ENCODE results near the gene FEM1C.

FEM1C gene

GRCh38 chr5:115568668-115569067 lies 24.1 kb upstream of the FEM1C start:
- TF ChIP-seq GLIS3 (CRISPR knock-in tag; IDR thresholded peaks at IDR 0.05), result no peak
- TF ChIP-seq CSDC2 (CRISPR knock-in tag; IDR thresholded peaks at IDR 0.05), result no peak
- no peak for TF ChIP-seq ISL1 (CRISPR knock-in tag; IDR thresholded peaks at IDR 0.05)
- no peak for TF ChIP-seq TSHZ2 (CRISPR knock-in tag; IDR thresholded peaks at IDR 0.05)
- TF ChIP-seq PATZ1 (CRISPR knock-in tag; IDR thresholded peaks at IDR 0.05; ENCODE audit: borderline replicate concordance), result no peak
- TF ChIP-seq ARNTL (CRISPR knock-in tag; IDR thresholded peaks at IDR 0.05; ENCODE audit: borderline replicate concordance, low read depth), result no peak
- TF ChIP-seq ZNF70 (CRISPR knock-in tag; IDR thresholded peaks at IDR 0.05), result no peak
- no peak for TF ChIP-seq RARB (CRISPR knock-in tag; IDR thresholded peaks at IDR 0.05)
- TF ChIP-seq CREB5 (CRISPR knock-in tag; IDR thresholded peaks at IDR 0.05; ENCODE audit: low read depth), result no peak
- no peak for TF ChIP-seq TCF4 (CRISPR knock-in tag; IDR thresholded peaks at IDR 0.05; ENCODE audit: borderline replicate concordance)
- no peak for TF ChIP-seq OSR1 (CRISPR knock-in tag; IDR thresholded peaks at IDR 0.05)
- no peak for TF ChIP-seq POU6F1 (CRISPR knock-in tag; IDR thresholded peaks at IDR 0.05; ENCODE audit: borderline replicate concordance, low read depth)
- TF ChIP-seq ZFP3 (CRISPR knock-in tag; IDR thresholded peaks at IDR 0.05), result no peak
- TF ChIP-seq ZNF565 (CRISPR knock-in tag; conservative IDR thresholded peaks at IDR 0.05; ENCODE audit: low read depth), result no peak
- no peak for TF ChIP-seq CSRNP3 (CRISPR knock-in tag; IDR thresholded peaks at IDR 0.05)
- ATAC-seq, result no peak

GRCh38 chr5:115565233-115565632 lies 20.7 kb upstream of the FEM1C start:
- no peak; the same call in 2 of the 3 replicates for ATAC-seq
- TF ChIP-seq ZNF8 (CRISPR knock-in tag; IDR thresholded peaks at IDR 0.05) (no peak), CSRNP3 (CRISPR knock-in tag; IDR thresholded peaks at IDR 0.05) (no peak), TSHZ2 (CRISPR knock-in tag; IDR thresholded peaks at IDR 0.05) (no peak), ZFP30 (CRISPR knock-in tag; IDR thresholded peaks at IDR 0.05) (no peak), RARB (CRISPR knock-in tag; IDR thresholded peaks at IDR 0.05) (no peak), ZNF565 (CRISPR knock-in tag; conservative IDR thresholded peaks at IDR 0.05; ENCODE audit: low read depth) (no peak), ZNF70 (CRISPR knock-in tag; IDR thresholded peaks at IDR 0.05) (no peak), CREB5 (CRISPR knock-in tag; IDR thresholded peaks at IDR 0.05; ENCODE audit: low read depth) (no peak), TCF4 (CRISPR knock-in tag; IDR thresholded peaks at IDR 0.05; ENCODE audit: borderline replicate concordance) (no peak), TOX (CRISPR knock-in tag; IDR thresholded peaks at IDR 0.05; ENCODE audit: borderline replicate concordance) (no peak), ESRRG (CRISPR knock-in tag; IDR thresholded peaks at IDR 0.05) (no peak), SNAI2 (CRISPR knock-in tag; IDR thresholded peaks at IDR 0.05) (no peak), PATZ1 (CRISPR knock-in tag; IDR thresholded peaks at IDR 0.05; ENCODE audit: borderline replicate concordance) (no peak), PPARA (CRISPR knock-in tag; IDR thresholded peaks at IDR 0.05; ENCODE audit: borderline replicate concordance) (no peak), ZC3H10 (CRISPR knock-in tag; IDR thresholded peaks at IDR 0.05) (no peak), GLIS3 (CRISPR knock-in tag; IDR thresholded peaks at IDR 0.05) (no peak), ISL1 (CRISPR knock-in tag; IDR thresholded peaks at IDR 0.05) (no peak), OSR1 (CRISPR knock-in tag; IDR thresholded peaks at IDR 0.05) (no peak)
